NCI-H1417 treated with DMSO at 0.1 percent for 48 hours (cell line): ENCODE results near the gene ATRN.

Source experiments
- DNase-seq: peaks from one replicate; lab custom pipeline; 2025; lab: John Stamatoyannopoulos, UW

The ATRN gene

DNA sequence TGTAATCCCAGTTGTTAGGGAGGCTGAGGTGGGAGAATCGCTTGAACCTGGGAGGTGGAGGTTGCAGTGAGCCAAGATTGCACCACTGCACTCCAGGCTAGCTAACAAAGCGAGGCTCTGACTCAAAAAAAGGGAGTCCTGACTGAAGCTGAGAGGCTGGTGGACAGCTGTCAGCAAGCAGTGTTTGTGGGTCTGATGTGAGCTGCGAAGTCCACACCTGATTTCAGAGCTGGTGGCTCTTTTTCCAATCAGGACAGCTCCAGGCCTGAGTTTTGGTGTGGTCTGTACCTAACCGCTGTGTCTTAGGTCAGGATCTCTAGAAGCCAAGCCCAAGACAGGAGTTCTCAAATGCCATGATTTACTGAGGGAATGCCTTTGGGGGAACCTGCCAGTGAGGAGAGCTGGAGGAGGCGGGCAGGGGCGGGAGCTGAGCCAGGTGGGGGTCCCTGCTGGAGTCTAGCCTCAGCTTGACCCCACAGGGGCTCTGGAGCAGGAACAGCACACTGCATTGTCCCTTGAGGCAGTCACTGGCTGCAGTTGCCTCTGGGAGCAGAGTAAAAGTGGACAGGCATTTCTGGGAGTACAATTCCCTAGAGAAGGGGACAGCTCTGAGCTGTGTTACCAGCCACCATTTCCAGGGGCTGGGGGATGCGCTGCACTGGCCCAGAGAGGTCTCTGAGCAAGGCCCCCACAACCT is 187.3 kb downstream of the ATRN start:
- DNase-seq = no peak

DNA sequence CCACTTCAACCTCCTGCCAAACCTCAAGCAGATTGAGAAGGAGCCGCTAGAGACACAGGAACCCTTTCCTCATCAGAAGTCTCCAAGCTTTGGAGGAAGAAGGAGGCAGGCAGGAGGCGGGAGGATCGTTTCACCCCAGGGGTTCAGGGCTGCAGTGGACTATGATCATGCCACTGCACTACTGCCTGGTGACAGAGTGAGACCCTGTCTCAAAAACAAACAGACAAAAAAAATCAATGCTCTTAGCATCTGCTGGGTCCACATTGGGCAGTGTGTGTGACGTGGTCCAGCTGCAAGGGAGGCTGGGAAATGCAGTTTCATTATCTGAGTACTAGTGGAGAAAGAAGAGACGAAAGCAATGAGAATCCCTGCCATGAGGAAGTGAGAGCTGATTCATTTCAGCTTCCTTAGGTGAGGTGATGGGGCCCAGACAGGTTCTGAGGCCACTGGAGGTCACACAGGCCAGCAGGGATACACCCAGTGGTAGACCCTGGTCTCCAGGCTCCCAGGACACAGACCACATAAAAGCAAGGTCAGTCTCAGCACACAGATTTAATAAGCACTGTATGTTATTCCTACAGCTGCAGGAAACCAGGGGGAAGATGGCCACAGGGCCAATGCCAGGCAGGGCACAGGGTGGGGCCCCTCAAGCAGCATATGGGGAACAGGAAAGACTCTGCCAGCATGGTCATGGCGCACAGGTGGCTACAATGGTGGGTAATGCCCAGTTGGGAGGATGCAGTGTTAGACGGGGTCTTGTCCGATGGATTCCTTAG is 188.1 kb downstream of the ATRN start:
- DNase-seq = no peak

- DNase-seq = no peak
Measured at GRCh38 chr20:3659492-3660261, 188.9 kb downstream of the ATRN start.

- no peak for DNase-seq
Measured at GRCh38 chr20:3660262-3661059, 189.6 kb downstream of the ATRN start.

- DNase-seq = no peak
Measured at GRCh38 chr20:3661060-3661813, 190.4 kb downstream of the ATRN start.

- no peak for DNase-seq
Measured at GRCh38 chr20:3661814-3662665, 191.2 kb downstream of the ATRN start.

- no peak for DNase-seq
Measured at GRCh38 chr20:3663031-3663701, 192.3 kb downstream of the ATRN start, which contains the start of gene GFRA4. TSS of gene GFRA4 (minus strand) at chr20:3663399. CDS start at chr20:3663399, 0 bp downstream.

DNA sequence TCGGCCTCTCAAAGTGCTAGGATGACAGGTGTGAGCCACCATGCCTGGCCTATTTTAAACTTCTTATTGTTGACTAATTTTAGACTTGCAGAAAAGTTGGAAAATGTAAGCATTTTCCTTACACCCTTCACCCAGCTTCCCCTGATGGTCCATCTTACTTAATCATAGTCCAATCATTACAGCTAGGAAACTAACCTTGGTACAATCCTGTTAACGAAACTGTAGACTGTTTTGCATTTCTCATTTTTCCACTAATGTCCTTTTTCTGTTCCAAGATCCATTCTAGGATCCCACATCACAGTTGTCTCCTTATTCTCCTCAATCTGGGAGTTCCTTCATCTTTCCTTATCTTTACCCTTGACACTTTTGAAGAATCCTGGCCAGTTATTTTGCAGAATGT is 193.0 kb downstream of the ATRN start:
- DNase-seq = no peak

- DNase-seq = no peak
Measured at GRCh38 chr20:3667434-3668037, 196.7 kb downstream of the ATRN start.

GRCh38 chr20:3669710-3670367 is 199.0 kb downstream of the ATRN start:
- DNase-seq = no peak

- no peak for DNase-seq
Measured at GRCh38 chr20:3670511-3670910, 199.7 kb downstream of the ATRN start.

DNA sequence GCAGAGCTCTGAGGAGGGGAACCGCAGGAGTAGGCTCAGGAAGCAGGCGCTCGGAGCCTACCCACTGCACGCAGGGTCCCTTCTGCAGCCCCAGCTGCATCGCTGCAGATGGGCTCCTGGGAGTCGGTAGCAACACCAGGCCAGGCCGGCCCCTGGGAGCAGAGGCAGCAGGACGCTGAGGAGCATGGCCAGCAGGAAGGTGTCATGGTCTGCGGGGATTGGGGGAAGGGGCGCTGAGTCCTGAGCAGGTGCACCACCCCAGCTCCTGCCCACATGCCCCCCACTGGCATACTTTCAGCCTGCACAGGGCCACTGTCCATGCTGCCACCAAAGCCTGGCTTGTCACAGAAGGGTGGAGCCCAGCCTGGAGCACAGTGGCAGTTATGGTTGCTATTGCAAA is 200.1 kb downstream of the ATRN start:
- no peak for DNase-seq

DNA sequence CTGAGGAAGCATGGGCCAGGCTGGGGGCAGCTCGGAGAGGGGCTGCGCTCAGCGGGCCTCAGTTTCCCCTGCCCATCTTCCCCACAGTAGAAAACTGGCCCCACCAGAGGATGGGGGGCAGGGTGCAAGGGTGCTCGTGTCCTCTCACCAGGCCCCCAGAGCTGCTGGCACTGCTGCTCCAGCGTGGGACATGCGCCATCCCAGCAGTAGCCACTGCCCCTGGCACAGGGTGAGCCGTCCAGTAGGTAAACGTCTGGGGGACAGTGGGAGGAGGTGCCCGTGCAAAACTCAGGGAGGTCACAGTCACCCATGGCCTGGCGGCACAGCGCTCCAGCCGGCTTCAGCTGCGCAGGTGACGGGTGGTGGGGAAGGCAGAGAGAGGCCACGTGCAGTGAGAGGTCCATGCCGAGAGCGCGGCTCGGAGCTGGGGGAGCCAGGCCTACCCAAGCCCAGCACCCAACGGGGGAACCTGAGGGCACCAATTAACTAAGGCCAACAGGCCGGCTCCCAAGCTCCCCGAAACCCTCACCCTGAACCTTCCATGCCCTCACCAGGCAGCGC is 201.2 kb downstream of the ATRN start:
- DNase-seq = no peak

- DNase-seq = no peak
Measured at GRCh38 chr20:3672547-3673171, 201.8 kb downstream of the ATRN start.

GRCh38 chr20:3673221-3674070 is 202.6 kb downstream of the ATRN start:
- no peak for DNase-seq

DNA sequence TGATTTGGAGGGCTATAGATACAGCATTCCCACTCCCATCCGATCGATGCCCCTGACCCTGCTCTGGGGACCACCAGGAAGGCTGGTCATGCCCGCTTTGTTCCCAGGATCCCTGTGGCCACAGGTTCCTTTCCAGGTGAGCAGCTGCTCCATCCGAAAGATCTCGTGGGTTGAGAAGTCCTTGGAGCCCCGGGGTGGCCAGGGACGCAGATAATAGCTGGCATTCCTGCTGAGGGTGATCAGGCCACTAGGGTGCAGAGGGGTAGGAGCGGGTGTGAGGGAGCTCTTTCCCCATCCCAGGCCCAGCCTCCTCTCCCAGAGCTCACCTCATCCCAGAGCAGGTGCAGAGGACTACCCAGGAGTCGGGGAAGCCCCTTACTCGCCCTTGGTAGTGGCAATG is 203.6 kb downstream of the ATRN start:
- no peak for DNase-seq
